Glomerular endothelial cell (primary cell): ENCODE results near the gene ZFYVE28. TPM values are rescaled to one million over a fixed set of nuclear protein-coding genes. Genes with fewer than 3 reads are reported as not detected.
"Not testable (repeated sequence)": the region's sequence is repeated elsewhere in the genome, so short reads cannot be mapped to it uniquely, and the experiment has no call there.

ENCODE experiments used
- DNase-seq: peaks from one replicate; pipeline ENCODE4 v3.0.0-alpha.2; 2011; ENCODE audit warnings: low read depth, low spot score; ENCODE audit errors: extremely low read depth
- total RNA-seq: library from RNA; depleted of rRNA; stranded (reverse); fragments of >200 nt; gene quantifications from 2 replicates; pipeline ENCODE4 v1.2.3, GENCODE V29; 2015

The ZFYVE28 gene
- total RNA-seq, 1 donor from 2014 or later = 11.3 TPM

- DNase-seq = no peak
Observed at GRCh38 chr4:2275546-2276251, 142.7 kb downstream of the ZFYVE28 start.

- DNase-seq = not testable (repeated sequence)
Observed at GRCh38 chr4:2275044-2275397, 143.4 kb downstream of the ZFYVE28 start.

GRCh38 chr4:2274320-2275043 lies 144.0 kb downstream of the ZFYVE28 start:
- DNase-seq = no peak

DNA sequence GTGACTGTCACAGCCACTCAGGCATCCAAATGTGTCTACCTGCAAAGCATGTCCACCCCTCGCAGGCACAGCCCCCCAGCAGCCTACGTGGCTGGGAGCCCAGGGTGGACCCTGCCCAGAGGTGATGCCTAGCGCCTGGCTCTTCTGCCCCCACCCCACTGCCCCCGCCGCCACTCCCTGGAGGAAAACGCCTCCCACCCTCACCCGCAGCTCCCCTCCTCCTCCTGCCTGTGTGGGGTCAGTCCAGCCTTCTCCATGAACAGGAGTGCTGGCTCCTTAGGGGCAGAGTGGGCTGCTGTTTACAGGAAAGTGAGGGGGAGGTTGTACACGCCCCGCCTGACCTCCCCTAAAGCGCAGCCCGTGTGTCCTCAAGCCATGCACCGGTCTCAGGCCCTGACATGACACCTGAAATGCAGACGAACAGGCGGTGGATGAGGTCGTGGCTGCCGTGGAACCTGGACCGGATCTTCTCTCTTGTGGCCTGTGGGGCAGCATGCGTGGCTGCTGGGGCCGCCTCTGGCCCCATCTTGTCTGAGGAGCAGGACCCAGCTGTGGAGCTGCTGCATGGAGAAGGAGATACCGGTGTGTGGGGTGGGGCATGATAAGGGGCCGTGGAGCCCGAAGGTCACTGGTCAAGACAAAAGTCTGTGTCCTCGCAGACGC lies 144.7 kb downstream of the ZFYVE28 start:
- DNase-seq = no peak

GRCh38 chr4:2273221-2273620 lies 145.2 kb downstream of the ZFYVE28 start:
- no peak for DNase-seq

GRCh38 chr4:2272828-2273120 lies 145.7 kb downstream of the ZFYVE28 start:
- DNase-seq = no peak

DNA sequence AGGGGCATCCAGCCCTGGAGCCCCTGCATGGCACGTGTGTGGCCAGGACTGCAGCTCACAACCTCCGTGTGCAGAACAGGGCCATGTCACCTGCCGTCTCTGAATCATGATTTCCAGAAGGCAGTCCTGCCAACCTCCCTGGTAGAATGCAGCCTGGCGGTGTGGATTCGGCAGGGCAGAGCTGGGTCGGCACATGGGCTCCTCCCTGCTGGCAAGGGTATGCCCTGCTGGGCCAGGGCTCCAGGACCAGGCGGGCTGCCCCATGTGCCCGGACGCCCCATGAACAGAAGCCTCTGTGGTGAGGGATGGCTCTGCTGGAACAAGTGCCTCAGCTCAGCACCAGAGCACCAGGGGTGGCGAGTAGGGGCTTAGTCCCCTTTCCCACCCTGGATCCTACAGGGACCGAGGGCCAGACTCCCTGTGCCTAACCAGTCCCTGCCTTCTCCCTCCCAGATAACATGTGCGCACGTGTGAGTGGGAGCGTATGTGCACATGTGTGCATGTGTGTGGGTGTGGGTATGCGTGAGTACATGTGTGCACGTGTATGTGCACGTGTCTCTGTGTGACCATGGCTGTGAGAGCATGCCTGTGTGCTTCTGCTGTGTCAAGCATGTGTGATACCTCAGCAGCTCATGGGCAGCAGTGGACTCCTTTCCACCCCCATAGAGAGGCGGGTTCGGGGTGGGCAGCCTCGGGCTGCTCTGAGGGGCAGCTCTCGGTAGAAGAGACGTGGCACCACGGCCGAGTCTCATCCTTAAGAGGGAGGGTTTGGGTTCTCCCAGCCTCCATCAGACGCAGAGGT lies 146.2 kb downstream of the ZFYVE28 start:
- no peak for DNase-seq

DNA sequence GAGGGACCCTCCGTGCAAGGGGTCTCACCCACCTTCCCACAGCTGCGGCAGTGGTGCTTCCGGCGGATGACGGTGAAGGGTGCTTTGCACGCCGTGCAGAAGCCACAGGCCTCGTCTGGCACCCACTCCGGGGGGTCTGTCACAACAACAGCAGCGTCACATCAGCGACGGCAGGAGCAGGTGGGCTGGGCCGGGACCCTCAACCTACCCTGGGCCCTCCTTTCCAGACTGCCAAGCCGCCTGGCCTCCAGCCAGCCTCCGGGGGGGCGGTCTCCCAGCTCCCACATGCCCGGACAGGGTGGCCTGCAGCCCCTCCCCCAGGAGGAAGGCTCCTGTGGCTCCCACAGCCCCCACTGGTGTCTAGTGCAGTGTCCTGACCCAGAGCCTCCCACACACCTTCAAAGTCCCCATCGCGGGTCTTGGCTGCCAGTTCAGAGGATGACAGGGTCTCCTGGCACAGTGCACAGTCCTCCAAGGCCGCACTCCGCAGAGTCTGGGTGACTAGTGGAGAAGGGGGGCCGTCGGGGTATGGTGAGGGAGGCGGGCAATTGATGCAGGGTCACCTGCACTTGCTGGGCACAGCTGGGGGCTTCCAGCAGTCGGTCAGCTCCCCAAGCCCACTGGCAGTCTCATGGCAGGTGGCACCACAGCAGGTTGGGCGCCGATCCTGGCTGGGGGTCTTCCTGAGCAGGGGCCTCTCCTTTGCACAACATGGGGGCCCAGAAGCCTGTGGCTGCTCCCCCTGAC lies 147.0 kb downstream of the ZFYVE28 start:
- no peak for DNase-seq

DNA sequence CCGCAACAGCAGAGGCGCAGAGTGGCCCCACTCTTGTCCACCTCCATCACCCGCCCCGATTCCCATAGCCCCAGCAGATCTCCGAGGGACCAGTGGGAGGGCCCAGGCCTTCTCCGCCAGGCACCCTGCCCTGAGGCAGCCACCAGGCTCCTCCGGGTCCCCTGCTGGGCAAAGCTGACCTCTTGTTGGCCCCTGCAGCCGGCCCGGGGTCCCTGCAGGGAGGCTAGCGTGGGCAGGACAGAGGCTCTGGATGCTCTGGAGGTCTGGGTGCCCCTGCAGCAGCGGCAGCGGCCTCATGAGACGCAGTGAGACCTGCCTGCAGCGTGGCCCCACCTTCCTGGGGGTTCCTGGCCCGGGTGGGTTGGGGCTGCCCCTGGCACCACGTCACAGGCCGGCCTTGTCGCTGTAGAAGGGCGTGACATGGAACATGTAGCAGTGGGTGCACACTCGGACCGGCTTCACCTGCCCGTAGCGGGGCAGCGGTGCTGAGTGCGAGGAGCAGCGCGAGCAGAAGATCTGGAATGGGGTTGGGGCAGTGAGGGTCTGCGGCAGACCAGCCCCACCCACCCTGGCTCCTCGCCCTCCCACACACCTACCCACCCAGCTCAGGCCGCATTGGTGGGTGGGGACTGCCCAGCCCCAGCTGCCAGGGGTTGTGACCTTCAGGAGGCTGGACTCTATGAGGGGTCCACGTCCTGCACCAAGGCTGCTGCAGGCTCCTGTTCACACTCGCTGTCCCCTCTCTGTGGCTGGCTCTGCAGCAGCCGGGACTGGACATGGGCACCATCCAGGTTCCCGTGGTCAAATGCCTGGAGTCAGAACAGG lies 147.9 kb downstream of the ZFYVE28 start:
- DNase-seq = no peak

DNA sequence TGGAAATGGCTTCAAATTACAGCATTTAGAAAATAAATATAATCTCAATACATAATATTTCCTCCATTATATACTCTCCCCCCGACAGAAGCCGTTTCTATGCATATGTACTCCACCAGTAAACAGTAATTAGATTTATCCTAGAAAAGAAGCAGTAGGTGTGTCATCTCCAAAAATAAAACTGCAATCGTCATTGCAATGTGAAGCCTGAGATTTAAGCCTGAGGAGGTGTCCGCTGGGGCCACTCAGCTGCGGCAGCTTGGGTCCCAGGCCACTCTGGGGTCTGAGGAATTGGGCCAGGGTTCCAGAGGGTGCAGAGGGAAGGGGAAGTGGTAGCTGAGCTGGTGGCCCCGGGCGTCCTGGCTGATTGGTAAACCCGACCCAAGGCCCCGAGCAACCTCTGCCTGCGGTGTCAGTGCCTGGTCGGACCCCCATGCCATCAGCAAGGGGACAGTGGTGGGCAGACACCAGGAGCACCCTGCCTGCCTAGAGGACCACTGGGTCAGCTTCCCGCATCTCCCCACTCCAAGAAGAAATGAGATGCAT lies 148.8 kb downstream of the ZFYVE28 start:
- no peak for DNase-seq

DNA sequence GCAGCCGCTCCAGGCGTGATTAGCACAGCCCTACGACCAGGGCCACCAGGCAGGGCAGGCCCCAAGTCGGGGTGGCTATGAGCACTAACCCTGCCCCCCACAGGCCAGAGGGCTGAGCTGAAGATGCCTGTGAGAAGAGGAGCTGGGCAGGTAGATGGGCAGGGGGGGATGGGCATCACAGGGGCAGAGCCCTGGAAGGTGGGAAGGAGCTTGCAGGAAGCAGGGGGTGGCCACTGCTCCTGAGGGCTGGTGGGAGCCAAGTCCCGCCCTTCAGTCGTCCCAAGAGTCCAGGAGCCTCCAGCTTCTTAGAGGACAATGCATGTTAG lies 149.3 kb downstream of the ZFYVE28 start:
- no peak for DNase-seq

GRCh38 chr4:2268357-2269205 lies 149.9 kb downstream of the ZFYVE28 start:
- no peak for DNase-seq

DNA sequence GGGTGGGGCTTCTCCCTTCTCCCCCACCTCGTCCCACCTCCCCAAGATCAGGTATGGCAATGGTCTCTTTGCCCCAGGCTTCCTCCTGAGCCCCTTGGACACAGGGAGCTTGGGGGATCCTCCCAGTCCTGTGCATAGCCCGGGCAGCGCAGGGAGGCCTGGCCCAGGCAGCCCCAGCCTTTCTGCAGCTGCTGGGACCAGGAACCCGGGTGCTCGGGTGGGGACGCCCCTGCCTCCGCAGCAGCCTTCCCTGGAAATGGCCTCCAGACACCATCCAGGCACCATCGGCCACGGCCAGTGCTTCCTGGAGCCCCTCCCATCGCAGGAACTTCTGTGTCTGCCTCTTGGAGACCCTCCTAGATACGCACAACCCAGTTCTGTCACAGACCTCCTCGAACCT lies 150.6 kb downstream of the ZFYVE28 start:
- no peak for DNase-seq

- no peak for DNase-seq
Observed at GRCh38 chr4:2267320-2267811, 151.1 kb downstream of the ZFYVE28 start.

DNA sequence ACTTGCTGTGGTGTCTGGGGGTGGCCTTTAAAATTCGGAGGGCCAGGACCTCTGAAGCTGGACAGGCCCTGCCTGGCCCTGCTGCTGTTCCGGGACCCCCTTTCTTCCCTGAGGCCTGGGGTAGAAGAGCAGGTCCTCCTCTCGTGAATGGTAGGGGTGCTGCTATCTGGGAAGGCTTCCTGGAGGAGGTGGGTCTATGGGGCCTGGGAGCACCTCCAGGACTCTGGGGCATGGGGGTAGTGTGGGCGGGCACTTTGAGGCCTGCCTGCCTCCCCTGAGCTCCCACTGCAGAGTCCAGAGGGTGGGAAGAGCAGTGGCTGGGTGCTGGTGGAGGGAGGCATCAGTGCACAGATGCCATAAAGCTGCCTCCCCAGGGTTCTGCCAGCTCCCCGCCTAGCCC lies 151.6 kb downstream of the ZFYVE28 start:
- DNase-seq = no peak

- no peak for DNase-seq
Observed at GRCh38 chr4:2266181-2266580, 152.3 kb downstream of the ZFYVE28 start.

DNA sequence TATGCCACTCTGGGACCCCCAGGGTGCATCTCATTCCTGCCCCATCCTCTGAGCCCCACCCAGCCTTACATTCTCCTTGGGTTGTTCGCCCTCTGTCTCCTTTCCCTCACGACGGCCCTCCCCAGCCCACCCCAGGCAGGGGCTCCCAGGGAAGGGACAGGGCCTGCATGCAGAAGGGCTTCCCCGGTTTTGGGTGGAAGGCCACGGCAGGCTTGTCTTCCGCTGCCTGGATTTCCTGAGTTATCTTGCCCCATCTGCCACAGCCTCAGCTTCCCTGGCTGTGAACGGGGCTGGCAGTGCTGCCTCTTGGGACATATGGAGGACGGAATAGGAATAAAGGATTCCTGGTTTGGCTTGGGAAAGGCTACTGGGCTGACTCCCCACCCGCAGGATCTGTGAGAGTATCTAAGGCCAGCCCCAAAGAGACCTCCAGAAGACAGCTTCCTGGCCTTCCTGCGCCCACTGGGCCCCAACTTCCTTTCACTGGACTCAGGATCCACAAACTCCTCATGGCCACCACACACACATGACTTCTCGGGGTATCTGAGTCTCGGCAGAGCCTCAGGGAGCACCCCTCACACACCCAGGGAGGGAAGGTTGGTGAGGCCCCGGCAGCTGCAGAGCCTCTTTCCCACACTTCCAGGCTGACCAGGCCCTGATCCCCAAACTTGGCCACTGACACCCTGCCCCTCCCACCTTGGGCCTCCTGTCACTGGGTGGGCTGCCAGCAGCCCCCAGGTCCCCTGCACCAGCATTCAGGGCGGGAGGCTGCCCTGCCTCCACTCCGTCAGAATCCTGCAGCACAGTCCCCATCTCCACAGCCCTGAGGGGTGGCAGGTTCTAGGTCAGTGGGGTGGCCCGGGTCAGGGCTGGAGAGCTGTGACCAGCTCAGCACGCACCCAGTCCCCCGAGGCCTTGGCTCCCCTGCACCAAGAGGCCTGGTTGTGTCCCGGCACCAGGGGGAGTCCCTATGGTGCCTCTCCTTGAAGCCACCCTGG lies 153.0 kb downstream of the ZFYVE28 start:
- no peak for DNase-seq
